Bronchial epithelial cell (primary cell): ENCODE results near the gene CD2BP2. TPM values are rescaled to one million over a fixed set of nuclear protein-coding genes. Genes with fewer than 3 reads are reported as not detected.

Source experiments
- DNase-seq: peaks from one replicate; pipeline ENCODE4 v3.0.0-alpha.2; 2010; ENCODE audit warnings: low read depth
- FAIRE-seq: peaks from 2 replicates; lab custom pipeline; 2011; peaks lifted over from hg19 to GRCh38; lab: Jason Lieb, UNC
- H3K27me3 ChIP-seq: 2 replicates; pipeline ENCODE4 v1.5.1; 2011; ENCODE audit warnings: low read length; ENCODE audit not compliant: control insufficient read depth, insufficient read depth
- H3K36me3 ChIP-seq: 2 replicates; pipeline ENCODE4 v1.5.1; 2011; ENCODE audit warnings: low read length; ENCODE audit not compliant: control insufficient read depth, insufficient read depth
- H3K4me3 ChIP-seq: 2 replicates; pipeline ENCODE4 v1.5.1; 2011; ENCODE audit warnings: mild to moderate bottlenecking, low read depth, low read length, control low read depth
- total RNA-seq: library from RNA; depleted of rRNA; stranded (reverse); fragments of >200 nt; gene quantifications from 2 replicates; pipeline ENCODE4 v1.2.1, GENCODE V29; 2014
- TF ChIP-seq, protein P1 (sequence below): IDR thresholded peaks from 2 replicates; pipeline ENCODE4 v1.5.1; 2011; ENCODE audit warnings: mild to moderate bottlenecking, moderate library complexity, low read length, control low read depth, inconsistent platforms; ENCODE audit not compliant: insufficient read depth, severe bottlenecking

The CD2BP2 gene
- total RNA-seq, 1 donor from 2014 or later: 37.6 TPM

DNA sequence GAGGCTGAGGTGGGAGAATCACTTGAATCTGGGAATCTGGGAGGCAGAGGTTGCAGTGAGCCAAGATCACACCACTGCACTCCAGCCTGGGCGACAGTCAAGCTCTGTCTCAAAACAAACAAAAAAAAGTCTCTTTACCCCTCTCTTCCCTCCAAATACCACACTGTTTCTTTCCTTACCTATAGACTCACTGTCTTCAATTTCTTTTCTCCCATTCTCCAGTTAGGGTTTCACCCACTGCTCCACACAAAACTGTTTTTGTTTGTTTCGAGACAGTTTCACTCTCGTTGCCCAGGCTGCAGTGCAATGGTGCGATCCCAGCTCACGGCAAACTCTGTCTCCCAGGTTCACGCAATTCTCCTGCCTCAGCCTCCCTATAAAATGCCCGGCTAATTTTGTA is 6.1 kb upstream of the CD2BP2 start:
- FAIRE-seq: no peak

GRCh38 chr16:30359871-30360170 is 4.7 kb upstream of the CD2BP2 start:
- DNase-seq (no peak), FAIRE-seq (no peak)
- H3K27me3 ChIP-seq: no peaks in the 10 kb centered on the region
- no peak overlapping the region for H3K4me3 ChIP-seq
- TF ChIP-seq, protein P1, sequence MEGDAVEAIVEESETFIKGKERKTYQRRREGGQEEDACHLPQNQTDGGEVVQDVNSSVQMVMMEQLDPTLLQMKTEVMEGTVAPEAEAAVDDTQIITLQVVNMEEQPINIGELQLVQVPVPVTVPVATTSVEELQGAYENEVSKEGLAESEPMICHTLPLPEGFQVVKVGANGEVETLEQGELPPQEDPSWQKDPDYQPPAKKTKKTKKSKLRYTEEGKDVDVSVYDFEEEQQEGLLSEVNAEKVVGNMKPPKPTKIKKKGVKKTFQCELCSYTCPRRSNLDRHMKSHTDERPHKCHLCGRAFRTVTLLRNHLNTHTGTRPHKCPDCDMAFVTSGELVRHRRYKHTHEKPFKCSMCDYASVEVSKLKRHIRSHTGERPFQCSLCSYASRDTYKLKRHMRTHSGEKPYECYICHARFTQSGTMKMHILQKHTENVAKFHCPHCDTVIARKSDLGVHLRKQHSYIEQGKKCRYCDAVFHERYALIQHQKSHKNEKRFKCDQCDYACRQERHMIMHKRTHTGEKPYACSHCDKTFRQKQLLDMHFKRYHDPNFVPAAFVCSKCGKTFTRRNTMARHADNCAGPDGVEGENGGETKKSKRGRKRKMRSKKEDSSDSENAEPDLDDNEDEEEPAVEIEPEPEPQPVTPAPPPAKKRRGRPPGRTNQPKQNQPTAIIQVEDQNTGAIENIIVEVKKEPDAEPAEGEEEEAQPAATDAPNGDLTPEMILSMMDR: no peak
- peaks cover 13% of the 10 kb centered on the region for H3K36me3 ChIP-seq

More for the DNA sequence above, 6.1 kb upstream of the CD2BP2 start:
- Histone ChIP-seq H3K4me3 (no peak overlapping the region), H3K27me3 (no peaks in the 10 kb centered on the region), H3K36me3 (peaks cover 21% of the 10 kb centered on the region)
- TF ChIP-seq, protein P1: no peak
- no peak for DNase-seq

DNA sequence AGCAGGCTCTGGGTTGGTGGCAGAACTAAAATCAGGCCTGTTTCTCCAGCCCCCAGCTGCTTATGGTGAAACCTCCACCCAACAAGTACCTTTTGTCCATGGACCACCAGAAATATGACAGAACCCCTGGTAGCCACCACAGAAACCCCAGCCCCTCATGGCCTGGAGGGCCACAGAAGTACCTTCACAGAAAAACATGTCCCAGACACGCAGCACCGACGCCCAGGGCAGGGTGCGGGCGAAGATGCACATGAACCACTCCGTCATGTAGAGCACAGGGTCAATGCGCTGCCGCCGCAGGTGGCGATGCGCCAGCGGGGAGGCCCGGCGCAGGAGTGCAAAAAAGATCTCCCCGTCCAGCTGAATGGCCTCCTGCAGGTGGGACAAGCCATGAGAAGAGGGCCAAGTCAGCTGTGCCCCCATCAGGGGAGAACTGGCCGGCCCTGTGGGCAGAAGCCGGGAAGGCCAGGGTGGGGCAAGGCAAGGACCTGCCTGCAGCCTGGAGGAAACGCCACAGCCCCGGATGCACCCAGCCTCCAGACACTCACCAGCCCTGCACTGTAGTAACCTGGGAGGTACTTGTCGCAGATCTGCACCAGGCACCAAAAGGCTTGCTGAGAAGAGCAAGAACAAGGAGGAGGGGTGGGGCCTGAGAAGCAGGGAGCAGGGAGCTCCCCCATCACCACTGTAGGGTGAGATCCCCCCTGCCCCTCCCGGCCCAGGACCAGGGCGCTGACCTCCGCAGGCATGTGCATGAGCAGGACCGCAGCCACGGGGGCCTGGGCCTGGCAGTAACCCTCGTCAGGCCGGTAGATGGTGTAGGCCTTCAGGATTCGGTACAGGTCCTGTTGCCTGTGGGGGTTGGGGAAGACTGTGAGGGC is 4.1 kb upstream of the CD2BP2 start:
- TF ChIP-seq, protein P1: no peak
- no peak for DNase-seq
- no peak for FAIRE-seq
- no peaks in the 10 kb centered on the region for H3K27me3 ChIP-seq
- peaks cover 10% of the 10 kb centered on the region for H3K36me3 ChIP-seq
- H3K4me3 ChIP-seq: no peak overlapping the region

DNA sequence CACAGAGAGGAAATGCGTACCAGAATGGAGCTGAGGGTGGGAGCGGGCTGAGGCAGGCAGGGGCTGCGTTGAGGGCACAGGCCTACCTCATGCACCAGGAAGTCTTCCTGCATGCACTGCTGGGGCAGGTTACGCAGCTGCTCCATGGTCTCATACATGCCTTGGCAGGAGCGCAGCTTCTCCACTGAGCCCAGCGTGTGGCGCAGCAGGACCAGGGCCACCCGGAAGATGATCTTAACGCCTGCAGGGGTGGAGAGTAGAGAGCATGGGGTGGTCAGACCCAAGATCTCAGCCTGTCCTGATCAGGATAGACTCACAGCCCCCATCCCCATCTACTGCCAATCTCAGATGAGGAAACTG is 3.4 kb upstream of the CD2BP2 start:
- no peak overlapping the region for H3K4me3 ChIP-seq
- FAIRE-seq (no peak), DNase-seq (no peak)
- H3K36me3 ChIP-seq: peaks cover 11% of the 10 kb centered on the region
- TF ChIP-seq, protein P1: no peak
- H3K27me3 ChIP-seq: no peaks in the 10 kb centered on the region

GRCh38 chr16:30357715-30358576 is 2.8 kb upstream of the CD2BP2 start:
- peaks cover 12% of the 10 kb centered on the region for H3K36me3 ChIP-seq
- FAIRE-seq: no peak
- TF ChIP-seq, protein P1: no peak

More at GRCh38 chr16:30357715-30358576, 2.8 kb upstream of the CD2BP2 start:
- Histone ChIP-seq H3K4me3 (no peak overlapping the region), H3K27me3 (no peaks in the 10 kb centered on the region)
- DNase-seq: no peak
